DOHH2 (cell line): ENCODE measurements around the gene TMEM30A.

Experiments
- H3F3A ChIP-seq: fragments of 200-600 bp; sonication (generic), shearing (Covaris generic); 2 replicates; pipeline ENCODE4 v1.6.0; 2016; ENCODE audit warnings: antibody characterized with exemption, mild to moderate bottlenecking; ENCODE audit not compliant: control insufficient read depth, insufficient read depth
- H3K27ac ChIP-seq: fragments of 200-600 bp; sonication (generic); 2 replicates; pipeline ENCODE4 v1.5.1; 2014; ENCODE audit warnings: low read depth, mild to moderate bottlenecking, low read length, moderate library complexity
- H3K27me3 ChIP-seq: fragments of 200-600 bp; sonication (generic); 2 replicates; pipeline ENCODE4 v1.6.1; 2014; ENCODE audit warnings: mild to moderate bottlenecking, low read length, mixed read lengths; ENCODE audit not compliant: control insufficient read depth
- H3K36me3 ChIP-seq: fragments of 200-600 bp; sonication (generic); 2 replicates; pipeline ENCODE4 v1.6.1; 2014; ENCODE audit warnings: mild to moderate bottlenecking, low read length, moderate library complexity, mixed read lengths; ENCODE audit not compliant: control insufficient read depth
- H3K4me1 ChIP-seq: fragments of 200-600 bp; sonication (generic); 2 replicates; pipeline ENCODE4 v1.6.1; 2014; ENCODE audit warnings: mild to moderate bottlenecking, low read length, mixed read lengths; ENCODE audit not compliant: control insufficient read depth
- H3K4me2 ChIP-seq: fragments of 200-600 bp; sonication (generic); 2 replicates; pipeline ENCODE4 v1.6.0; 2014; ENCODE audit warnings: mild to moderate bottlenecking, low read length, moderate library complexity
- H3K4me3 ChIP-seq: fragments of 200-600 bp; sonication (generic); 2 replicates; pipeline ENCODE4 v1.5.1; 2014; ENCODE audit warnings: mild to moderate bottlenecking, low read length, mixed read lengths
- H3K79me2 ChIP-seq: fragments of 200-600 bp; sonication (generic); 2 replicates; pipeline ENCODE4 v1.6.1; 2014; ENCODE audit warnings: mild to moderate bottlenecking, low read length, mixed read lengths; ENCODE audit not compliant: control insufficient read depth
- H3K9me2 ChIP-seq: fragments of 200-600 bp; sonication (generic); replicated peaks from 2 replicates; pipeline ENCODE4 v1.6.1; 2014; ENCODE audit warnings: mild to moderate bottlenecking, low read length, mixed read lengths; ENCODE audit not compliant: control insufficient read depth
- H3K9me3 ChIP-seq: fragments of 200-600 bp; sonication (generic); 2 replicates; pipeline ENCODE4 v1.6.1; 2014; ENCODE audit warnings: antibody characterized with exemption, low read length, mixed read lengths; ENCODE audit not compliant: control insufficient read depth, insufficient read depth
- H4K20me1 ChIP-seq: fragments of 200-600 bp; sonication (generic); 2 replicates; pipeline ENCODE4 v1.6.0; 2014; ENCODE audit warnings: low read depth, mild to moderate bottlenecking, antibody characterized with exemption, low read length, moderate library complexity; ENCODE audit not compliant: control insufficient read depth, insufficient read depth
- EZH2phosphoT487 ChIP-seq: fragments of 200-600 bp; sonication (generic); IDR thresholded peaks from 2 replicates; pipeline ENCODE4 v1.6.1; 2017; ENCODE audit warnings: borderline replicate concordance, mild to moderate bottlenecking, antibody characterized with exemption, low read length, moderate library complexity, mixed read lengths
- TF ChIP-seq, protein P1 (sequence below): fragments of 200-600 bp; sonication (generic); IDR thresholded peaks from one replicate; pipeline ENCODE4 v1.5.1; 2014; ENCODE audit warnings: antibody characterized with exemption, mild to moderate bottlenecking, low read depth, low read length; ENCODE audit not compliant: poor library complexity, severe bottlenecking

The TMEM30A gene

DNA sequence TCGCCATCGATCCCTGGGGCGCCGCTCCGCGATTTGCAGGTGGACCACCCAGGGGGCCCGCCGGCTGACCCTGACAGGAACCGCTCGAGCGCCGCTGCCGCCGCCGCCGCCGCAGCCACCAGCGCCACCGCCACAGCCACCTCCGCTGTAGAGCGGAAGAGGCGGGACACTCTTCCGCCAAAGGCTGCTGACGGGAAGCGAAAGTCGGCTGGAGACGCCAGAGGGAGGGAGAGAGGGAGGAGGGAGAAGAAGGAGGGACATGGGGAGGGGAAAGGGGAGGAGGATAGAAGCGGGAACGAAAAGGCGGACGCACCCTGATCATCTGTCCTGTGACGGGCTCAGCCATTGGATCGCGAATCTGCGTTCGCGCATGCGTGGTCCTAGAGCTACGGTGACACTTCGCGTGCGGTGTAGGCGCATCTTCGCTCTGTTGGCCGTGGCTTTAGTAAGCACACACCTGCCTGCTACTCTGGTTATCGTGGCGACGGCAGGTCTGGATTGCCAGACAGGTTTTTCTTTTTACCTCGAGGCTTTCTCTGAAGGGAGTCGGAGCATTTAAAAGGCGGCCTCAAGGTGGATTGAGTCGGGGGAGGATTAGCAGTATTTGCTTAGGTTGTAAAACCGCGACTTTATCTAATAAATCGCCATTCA, at the start of gene TMEM30A:
Gene TMEM30A (minus strand): TSS at position 161 of the 651 bp plus-strand sequence. CDS start 154 bp downstream, at position 7.
- H3K79me2 ChIP-seq, result peaks cover 87% of the 10 kb centered on the region

DNA sequence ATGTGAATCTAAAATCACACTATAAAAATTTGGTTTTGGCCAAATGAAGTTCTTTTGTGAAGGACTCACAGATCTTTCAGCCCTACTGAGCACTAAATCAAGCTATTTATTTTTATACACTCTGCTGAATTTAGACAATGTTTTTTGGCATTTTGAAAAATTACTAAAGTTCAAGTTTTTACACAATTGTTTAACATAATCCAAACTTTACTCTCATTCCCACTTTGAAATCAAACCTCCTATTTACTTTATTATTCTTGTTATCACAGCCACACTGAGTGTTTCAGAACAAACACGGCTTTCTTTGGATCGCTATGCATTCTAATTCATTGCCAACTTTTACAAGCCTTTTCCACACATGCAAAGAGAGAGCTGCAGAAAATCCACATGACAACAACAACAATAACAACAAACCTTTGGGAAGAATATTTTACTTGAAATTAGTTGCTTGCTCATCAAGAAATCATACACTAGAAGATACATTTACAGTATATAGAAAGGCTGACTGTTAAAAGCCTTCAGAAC, 49.1 kb upstream of the TMEM30A start:
- Histone ChIP-seq H3K79me2 (no peaks in the 10 kb centered on the region), H3K9me3 (no peaks in the 10 kb centered on the region), H3K36me3 (no peaks in the 10 kb centered on the region), H3K27ac (no peak overlapping the region), H3K4me2 (no peak overlapping the region), H3F3A (no peaks in the 10 kb centered on the region), H3K27me3 (peaks cover 9% of the 10 kb centered on the region), H4K20me1 (no peaks in the 10 kb centered on the region), H3K4me3 (no peak overlapping the region), H3K4me1 (no peaks in the 10 kb centered on the region), H3K9me2 (no peaks in the 10 kb centered on the region)
- TF ChIP-seq, protein P1, sequence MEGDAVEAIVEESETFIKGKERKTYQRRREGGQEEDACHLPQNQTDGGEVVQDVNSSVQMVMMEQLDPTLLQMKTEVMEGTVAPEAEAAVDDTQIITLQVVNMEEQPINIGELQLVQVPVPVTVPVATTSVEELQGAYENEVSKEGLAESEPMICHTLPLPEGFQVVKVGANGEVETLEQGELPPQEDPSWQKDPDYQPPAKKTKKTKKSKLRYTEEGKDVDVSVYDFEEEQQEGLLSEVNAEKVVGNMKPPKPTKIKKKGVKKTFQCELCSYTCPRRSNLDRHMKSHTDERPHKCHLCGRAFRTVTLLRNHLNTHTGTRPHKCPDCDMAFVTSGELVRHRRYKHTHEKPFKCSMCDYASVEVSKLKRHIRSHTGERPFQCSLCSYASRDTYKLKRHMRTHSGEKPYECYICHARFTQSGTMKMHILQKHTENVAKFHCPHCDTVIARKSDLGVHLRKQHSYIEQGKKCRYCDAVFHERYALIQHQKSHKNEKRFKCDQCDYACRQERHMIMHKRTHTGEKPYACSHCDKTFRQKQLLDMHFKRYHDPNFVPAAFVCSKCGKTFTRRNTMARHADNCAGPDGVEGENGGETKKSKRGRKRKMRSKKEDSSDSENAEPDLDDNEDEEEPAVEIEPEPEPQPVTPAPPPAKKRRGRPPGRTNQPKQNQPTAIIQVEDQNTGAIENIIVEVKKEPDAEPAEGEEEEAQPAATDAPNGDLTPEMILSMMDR, result no peak
- no peak for TF ChIP-seq EZH2phosphoT487

More for the DNA sequence above, at the start of gene TMEM30A:
- Histone ChIP-seq H3K27me3 (no peaks in the 10 kb centered on the region), H4K20me1 (peaks cover 12% of the 10 kb centered on the region), H3K27ac (peak within 1 kb of the TSS; percentile 83), H3K4me2 (peak within 1 kb of the TSS; percentile 82), H3K36me3 (peaks cover 21% of the 10 kb centered on the region), H3K4me1 (peaks cover 46% of the 10 kb centered on the region), H3K9me2 (no peaks in the 10 kb centered on the region), H3K4me3 (peak within 1 kb of the TSS; percentile 95), H3F3A (no peaks in the 10 kb centered on the region), H3K9me3 (no peaks in the 10 kb centered on the region)
- TF ChIP-seq, protein P1, result no peak
- TF ChIP-seq EZH2phosphoT487, result no peak

DNA sequence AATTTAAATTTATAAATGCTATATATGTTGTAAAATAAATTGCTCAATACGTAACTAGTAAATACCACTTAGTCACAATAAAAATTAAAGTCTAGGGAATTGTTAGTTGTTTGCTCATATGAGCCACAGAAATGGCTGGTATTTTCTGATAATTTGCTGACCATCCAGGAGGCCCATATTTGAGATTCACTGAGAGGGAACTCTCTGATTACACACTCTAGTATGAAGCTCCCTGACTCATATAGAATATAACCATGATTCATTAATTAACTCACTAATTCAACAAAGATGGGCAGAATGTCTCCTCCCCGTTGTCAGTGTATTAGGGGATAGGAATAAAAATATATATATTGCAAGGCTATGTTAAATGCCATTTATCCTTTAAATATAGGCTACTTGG, 46.6 kb upstream of the TMEM30A start:
- Histone ChIP-seq H3K4me2 (no peak overlapping the region), H3K9me2 (no peaks in the 10 kb centered on the region), H3K4me1 (no peaks in the 10 kb centered on the region), H3F3A (no peaks in the 10 kb centered on the region), H3K79me2 (no peaks in the 10 kb centered on the region), H3K27me3 (peaks cover 9% of the 10 kb centered on the region), H3K4me3 (no peak overlapping the region), H3K36me3 (no peaks in the 10 kb centered on the region), H3K27ac (no peak overlapping the region), H3K9me3 (no peaks in the 10 kb centered on the region), H4K20me1 (no peaks in the 10 kb centered on the region)
- TF ChIP-seq EZH2phosphoT487, result no peak
- TF ChIP-seq, protein P1, result no peak
